Breast epithelium (tissue), 3 donors: ENCODE measurements around the gene KBTBD3.

Experiments
- CTCF ChIP-seq, 3 donors: fragments of 450-650 bp; IDR thresholded peaks; one replicate each; pipeline ENCODE4 v1.5.1; 2016 to 2017; ENCODE audit warnings: antibody characterized with exemption in 3 of 3, mild to moderate bottlenecking in 3 of 3, moderate library complexity in 3 of 3
- POLR2AphosphoS5 ChIP-seq, 3 donors: sonication (generic); formaldehyde crosslinking; IDR thresholded peaks; one replicate each; pipeline ENCODE4 v1.6.1; 2017; ENCODE audit warnings: antibody characterized with exemption in 3 of 3

GRCh38 chr11:106105986-106106385 lies 28.8 kb upstream of the KBTBD3 start:
- TF ChIP-seq CTCF (IDR thresholded peaks at IDR 0.05) (no peak), POLR2AphosphoS5 (IDR thresholded peaks at IDR 0.05) (no peak)
